ENCODE data around the gene HK1. TPM values are rescaled to one million over a fixed set of nuclear protein-coding genes. Genes with fewer than 3 reads are reported as not detected.

The HK1 gene
- polyA plus RNA-seq, 3 donors from 2014 or later, result 48.8 to 96.3 (median 72.2) TPM

DNA sequence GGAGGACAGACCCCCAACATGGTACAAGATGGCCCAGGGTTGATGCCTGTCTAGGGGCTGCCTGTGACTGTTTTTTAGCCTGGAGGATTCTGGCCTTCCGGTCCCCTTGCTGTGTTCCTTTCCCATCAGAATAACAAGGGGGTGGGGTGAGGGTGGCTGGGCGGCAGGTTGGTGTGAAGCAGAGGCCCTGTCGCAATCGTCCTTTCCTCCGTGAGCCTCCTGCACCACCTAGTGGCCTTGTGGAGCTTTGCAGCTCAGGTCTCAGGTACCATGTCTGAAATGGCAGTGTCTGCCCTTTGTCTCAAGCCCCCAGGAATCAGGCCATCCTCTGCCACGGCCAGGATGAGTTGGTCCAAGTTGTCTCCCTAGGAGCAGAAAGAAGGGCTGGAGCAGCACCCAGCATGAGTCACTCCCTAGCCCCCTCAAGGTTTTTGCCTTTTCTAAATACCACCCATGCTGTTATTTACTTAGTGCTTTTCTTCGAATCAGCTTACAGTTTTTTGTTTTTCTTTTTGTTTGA is 114.2 kb downstream of the HK1 start:
- Mint-ChIP-seq H3K4me1 (peaks cover 9 to 11% of the 10 kb centered on the region in 2 donors), H3K9me3 (no peaks in the 10 kb centered on the region), H3K4me3 (no peak overlapping the region), H3K36me3 (peaks cover 15 to 45% (median 20%) of the 10 kb centered on the region in 3 donors), H3K27me3 (ENCODE audit: low read depth in 3 of 3) (peaks cover 0 to 2% (median 2%) of the 10 kb centered on the region in 3 donors), H3K27ac (peak overlapping the region in 5 of 6 donors; percentile 17 to 88 (median 58))
- DNase-seq, result peak; percentile 72 to 81 (median 75)

DNA sequence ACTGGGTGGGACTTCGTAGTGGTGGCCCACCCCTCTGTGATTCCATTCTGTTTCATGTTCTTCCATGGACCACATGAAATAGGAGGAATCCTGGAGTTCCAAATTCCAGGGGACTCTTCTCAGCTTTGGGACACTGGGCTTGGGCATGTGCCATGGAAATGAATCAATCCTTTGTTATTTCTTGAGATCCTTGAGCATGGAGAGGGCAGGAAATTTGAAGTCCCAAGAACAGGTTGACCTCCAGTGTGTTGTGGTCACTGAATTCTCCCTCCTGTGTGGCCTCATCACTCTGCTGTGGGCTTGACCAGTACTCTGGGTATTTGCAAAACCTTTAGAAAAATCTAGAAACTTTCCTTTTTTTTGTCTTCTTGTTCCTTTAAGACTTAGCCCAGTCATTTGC is 115.7 kb downstream of the HK1 start:
- H3K4me1 Mint-ChIP-seq, result peaks cover 9 to 11% of the 10 kb centered on the region in 2 donors
- peaks cover 9 to 36% (median 15%) of the 10 kb centered on the region in 3 donors for H3K36me3 Mint-ChIP-seq
- no peak overlapping the region for H3K27ac Mint-ChIP-seq
- peaks cover 0 to 2% (median 2%) of the 10 kb centered on the region in 3 donors for H3K27me3 Mint-ChIP-seq (ENCODE audit: low read depth in 3 of 3)
- no peak for DNase-seq
- H3K4me3 Mint-ChIP-seq, result no peak overlapping the region
- peaks cover 0 to 2% (median 0%) of the 10 kb centered on the region in 6 donors for H3K9me3 Mint-ChIP-seq

DNA sequence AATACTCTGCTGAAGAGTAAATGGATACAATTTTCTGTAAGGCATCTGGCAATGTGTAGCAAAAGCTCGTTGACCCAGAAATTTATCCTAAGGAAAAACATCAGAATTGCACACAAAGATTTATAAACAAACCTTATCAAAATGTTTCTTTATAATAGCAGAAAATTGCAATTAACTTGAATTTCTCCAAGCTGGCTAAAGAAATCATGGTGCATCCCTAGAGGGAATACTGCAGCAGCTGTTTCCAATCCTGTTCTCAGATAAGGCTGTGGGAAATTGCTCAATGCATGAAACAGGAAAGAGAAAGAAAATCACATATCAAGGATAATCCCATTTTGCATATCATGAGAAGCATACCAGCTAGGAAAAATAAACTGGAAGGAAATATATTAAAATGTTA is 119.7 kb downstream of the HK1 start:
- Mint-ChIP-seq H3K4me1 (no peaks in the 10 kb centered on the region), H3K36me3 (peaks cover 12 to 39% (median 12%) of the 10 kb centered on the region in 3 donors), H3K27ac (no peak overlapping the region), H3K27me3 (ENCODE audit: low read depth in 3 of 3) (peaks cover 0 to 2% (median 2%) of the 10 kb centered on the region in 3 donors), H3K9me3 (peaks cover 0 to 2% (median 0%) of the 10 kb centered on the region in 6 donors), H3K4me3 (no peak overlapping the region)
- DNase-seq, result no peak

DNA sequence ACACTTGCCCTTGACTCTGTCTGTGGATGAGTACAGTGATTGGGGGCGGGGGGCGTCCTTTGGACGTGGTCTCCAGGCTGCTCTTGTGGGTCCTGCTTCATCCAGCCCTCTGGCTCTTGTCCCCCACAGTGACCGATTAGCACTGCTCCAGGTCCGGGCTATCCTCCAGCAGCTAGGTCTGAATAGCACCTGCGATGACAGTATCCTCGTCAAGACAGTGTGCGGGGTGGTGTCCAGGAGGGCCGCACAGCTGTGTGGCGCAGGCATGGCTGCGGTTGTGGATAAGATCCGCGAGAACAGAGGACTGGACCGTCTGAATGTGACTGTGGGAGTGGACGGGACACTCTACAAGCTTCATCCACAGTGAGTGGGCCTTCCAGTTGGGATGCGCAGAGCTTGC is 120.2 kb downstream of the HK1 start:
- H3K36me3 Mint-ChIP-seq, result peaks cover 12 to 39% (median 12%) of the 10 kb centered on the region in 3 donors
- no peak for DNase-seq
- peaks cover 0 to 2% (median 0%) of the 10 kb centered on the region in 6 donors for H3K9me3 Mint-ChIP-seq
- H3K27me3 Mint-ChIP-seq (ENCODE audit: low read depth in 3 of 3), result peaks cover 0 to 2% (median 2%) of the 10 kb centered on the region in 3 donors
- no peak overlapping the region for H3K4me3 Mint-ChIP-seq
- no peaks in the 10 kb centered on the region for H3K4me1 Mint-ChIP-seq
- no peak overlapping the region for H3K27ac Mint-ChIP-seq

DNA sequence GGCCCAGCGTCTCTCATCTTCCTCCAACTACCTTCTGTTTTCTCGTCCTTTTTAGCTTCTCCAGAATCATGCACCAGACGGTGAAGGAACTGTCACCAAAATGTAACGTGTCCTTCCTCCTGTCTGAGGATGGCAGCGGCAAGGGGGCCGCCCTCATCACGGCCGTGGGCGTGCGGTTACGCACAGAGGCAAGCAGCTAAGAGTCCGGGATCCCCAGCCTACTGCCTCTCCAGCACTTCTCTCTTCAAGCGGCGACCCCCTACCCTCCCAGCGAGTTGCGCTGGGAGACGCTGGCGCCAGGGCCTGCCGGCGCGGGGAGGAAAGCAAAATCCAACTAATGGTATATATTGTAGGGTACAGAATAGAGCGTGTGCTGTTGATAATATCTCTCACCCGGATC is 122.6 kb downstream of the HK1 start:
- Mint-ChIP-seq H3K4me1 (no peaks in the 10 kb centered on the region), H3K9me3 (peaks cover 0 to 2% (median 0%) of the 10 kb centered on the region in 6 donors), H3K36me3 (peaks cover 0 to 33% (median 6%) of the 10 kb centered on the region in 3 donors), H3K27ac (no peak overlapping the region), H3K27me3 (ENCODE audit: low read depth in 3 of 3) (peaks cover 0 to 4% (median 0%) of the 10 kb centered on the region in 3 donors), H3K4me3 (no peak overlapping the region)
- no peak for DNase-seq

DNA sequence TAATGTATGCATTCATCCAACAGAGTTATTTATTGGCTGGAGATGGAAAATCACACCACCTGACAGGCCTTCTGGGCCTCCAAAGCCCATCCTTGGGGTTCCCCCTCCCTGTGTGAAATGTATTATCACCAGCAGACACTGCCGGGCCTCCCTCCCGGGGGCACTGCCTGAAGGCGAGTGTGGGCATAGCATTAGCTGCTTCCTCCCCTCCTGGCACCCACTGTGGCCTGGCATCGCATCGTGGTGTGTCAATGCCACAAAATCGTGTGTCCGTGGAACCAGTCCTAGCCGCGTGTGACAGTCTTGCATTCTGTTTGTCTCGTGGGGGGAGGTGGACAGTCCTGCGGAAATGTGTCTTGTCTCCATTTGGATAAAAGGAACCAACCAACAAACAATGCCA is 123.1 kb downstream of the HK1 start:
- Mint-ChIP-seq H3K27me3 (ENCODE audit: low read depth in 3 of 3) (peaks cover 0 to 4% (median 0%) of the 10 kb centered on the region in 3 donors), H3K4me3 (no peak overlapping the region), H3K4me1 (no peaks in the 10 kb centered on the region), H3K27ac (no peak overlapping the region), H3K36me3 (peaks cover 0 to 33% (median 6%) of the 10 kb centered on the region in 3 donors), H3K9me3 (peaks cover 0 to 2% (median 0%) of the 10 kb centered on the region in 6 donors)
- DNase-seq, result no peak

DNA sequence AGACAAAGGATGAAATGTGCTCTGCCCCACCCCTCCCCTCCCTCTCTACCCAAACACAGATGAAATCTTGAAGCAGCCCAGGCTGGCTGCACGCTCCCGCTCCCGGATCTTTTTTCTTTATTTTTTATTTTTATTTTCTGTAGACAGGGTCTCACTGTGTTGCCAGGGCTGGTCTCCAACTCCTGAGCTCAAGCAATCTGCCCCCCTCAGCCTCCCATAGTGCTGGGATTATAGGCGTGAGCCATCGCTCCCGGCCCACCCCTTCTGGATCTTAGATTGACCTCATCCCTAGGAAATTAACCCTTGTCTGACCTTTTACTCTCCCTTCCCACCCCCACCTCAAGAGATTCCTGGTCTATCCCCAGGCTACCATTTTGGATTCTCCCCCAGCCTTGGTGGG is 124.1 kb downstream of the HK1 start:
- peaks cover 0 to 28% (median 6%) of the 10 kb centered on the region in 3 donors for H3K36me3 Mint-ChIP-seq
- no peak overlapping the region for H3K4me3 Mint-ChIP-seq
- no peak for DNase-seq
- H3K4me1 Mint-ChIP-seq, result peaks cover 0 to 1% of the 10 kb centered on the region in 2 donors
- peaks cover 0 to 2% (median 0%) of the 10 kb centered on the region in 6 donors for H3K9me3 Mint-ChIP-seq
- no peak overlapping the region for H3K27ac Mint-ChIP-seq
- peaks cover 0 to 4% (median 3%) of the 10 kb centered on the region in 3 donors for H3K27me3 Mint-ChIP-seq (ENCODE audit: low read depth in 3 of 3)

DNA sequence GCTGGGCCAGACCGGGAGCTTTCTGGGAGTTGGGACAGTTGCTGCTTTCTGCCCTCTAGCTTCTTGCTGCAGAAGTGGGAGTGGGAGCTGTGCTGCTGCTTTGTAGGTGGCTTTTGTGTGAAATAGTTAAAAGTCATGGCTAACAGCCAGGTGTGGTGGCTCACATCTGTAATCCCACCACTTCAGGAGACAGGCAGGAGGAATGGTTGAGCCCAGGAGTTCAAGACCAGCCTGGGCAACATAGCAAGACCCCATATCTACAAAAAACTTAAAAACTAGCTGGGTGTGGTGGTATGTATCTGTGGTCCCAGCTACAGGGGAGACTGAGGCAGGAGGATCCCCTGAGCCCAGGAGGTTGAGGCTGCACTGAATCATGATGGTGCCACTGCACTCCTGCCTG is 124.8 kb downstream of the HK1 start:
- Mint-ChIP-seq H3K4me3 (no peak overlapping the region), H3K9me3 (peaks cover 0 to 2% (median 0%) of the 10 kb centered on the region in 6 donors), H3K36me3 (peaks cover 0 to 28% (median 6%) of the 10 kb centered on the region in 3 donors), H3K27ac (no peak overlapping the region), H3K27me3 (ENCODE audit: low read depth in 3 of 3) (peaks cover 0 to 7% (median 4%) of the 10 kb centered on the region in 3 donors), H3K4me1 (peaks cover 3 to 6% of the 10 kb centered on the region in 2 donors)
- DNase-seq, result no peak

DNA sequence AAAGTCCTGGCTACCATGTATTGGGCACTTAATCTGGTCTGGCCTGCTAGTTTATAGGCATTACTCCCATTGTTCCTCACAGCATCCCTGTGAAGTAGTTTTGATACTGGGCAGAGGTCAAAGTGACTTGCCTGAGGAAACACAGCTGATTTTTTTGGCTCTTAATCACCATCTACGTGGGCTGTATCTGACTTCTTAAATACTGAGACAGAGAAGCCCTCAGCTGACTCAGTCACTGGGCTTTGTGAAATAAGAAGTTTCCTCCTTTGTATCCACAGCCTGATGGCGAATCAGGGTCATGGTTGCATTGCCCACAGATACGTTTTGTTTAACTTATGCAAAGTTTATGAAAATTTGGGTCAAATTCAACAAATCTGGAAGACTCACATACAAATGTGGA is 125.2 kb downstream of the HK1 start:
- Mint-ChIP-seq H3K27me3 (ENCODE audit: low read depth in 3 of 3) (peaks cover 0 to 9% (median 8%) of the 10 kb centered on the region in 3 donors), H3K36me3 (peaks cover 0 to 28% (median 6%) of the 10 kb centered on the region in 3 donors), H3K4me3 (no peak overlapping the region), H3K9me3 (peaks cover 0 to 2% (median 0%) of the 10 kb centered on the region in 6 donors), H3K4me1 (peaks cover 7 to 10% of the 10 kb centered on the region in 2 donors), H3K27ac (no peak overlapping the region)
- no peak for DNase-seq

DNA sequence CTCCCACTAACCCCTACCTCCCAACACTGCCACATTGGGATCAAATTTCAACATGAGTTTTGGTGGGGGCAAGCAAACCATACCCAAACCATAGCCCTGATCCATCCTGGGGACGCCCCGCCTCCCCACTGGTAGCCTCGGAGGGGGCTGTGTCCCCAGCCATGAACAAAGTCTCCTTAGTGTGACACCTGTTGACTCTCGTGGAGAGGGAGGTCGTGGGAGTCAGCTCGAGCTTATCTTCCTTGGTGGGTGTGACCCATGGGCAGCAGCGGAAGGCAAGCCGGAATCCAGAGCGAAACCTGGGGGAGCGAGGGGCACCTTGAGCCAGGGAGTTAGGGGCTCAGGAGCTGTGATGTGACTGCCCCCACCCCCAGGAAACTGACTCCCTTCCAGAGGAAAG is 126.5 kb downstream of the HK1 start:
- Mint-ChIP-seq H3K27me3 (ENCODE audit: low read depth in 3 of 3) (peaks cover 0 to 9% (median 8%) of the 10 kb centered on the region in 3 donors), H3K4me3 (no peak overlapping the region), H3K27ac (no peak overlapping the region), H3K4me1 (peaks cover 17 to 19% of the 10 kb centered on the region in 2 donors), H3K36me3 (peaks cover 0 to 20% (median 6%) of the 10 kb centered on the region in 3 donors), H3K9me3 (no peaks in the 10 kb centered on the region)
- no peak for DNase-seq

DNA sequence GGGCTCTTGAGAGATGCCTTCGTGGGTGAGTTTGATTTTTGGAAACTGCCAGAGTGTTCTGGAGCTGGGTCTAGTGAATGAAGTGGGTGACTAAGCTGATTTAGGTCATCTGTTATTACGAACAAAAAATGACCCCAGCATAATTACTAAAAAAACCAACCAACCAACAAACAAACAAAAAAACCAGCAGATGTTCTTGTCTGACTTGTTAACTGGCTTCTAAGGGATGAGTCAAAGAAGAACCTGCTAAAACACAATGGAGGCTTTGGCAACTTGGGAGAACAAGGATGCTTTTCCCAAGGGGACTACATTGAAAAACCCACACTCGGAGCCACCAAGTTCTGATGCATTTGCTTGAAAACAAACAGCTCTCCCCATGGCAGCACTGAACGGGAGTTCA is 126.9 kb downstream of the HK1 start:
- Mint-ChIP-seq H3K4me3 (no peak overlapping the region), H3K36me3 (peaks cover 0 to 20% (median 6%) of the 10 kb centered on the region in 3 donors), H3K27ac (no peak overlapping the region), H3K9me3 (no peaks in the 10 kb centered on the region), H3K4me1 (peaks cover 17 to 19% of the 10 kb centered on the region in 2 donors), H3K27me3 (ENCODE audit: low read depth in 3 of 3) (peaks cover 0 to 9% (median 8%) of the 10 kb centered on the region in 3 donors)
- no peak for DNase-seq

DNA sequence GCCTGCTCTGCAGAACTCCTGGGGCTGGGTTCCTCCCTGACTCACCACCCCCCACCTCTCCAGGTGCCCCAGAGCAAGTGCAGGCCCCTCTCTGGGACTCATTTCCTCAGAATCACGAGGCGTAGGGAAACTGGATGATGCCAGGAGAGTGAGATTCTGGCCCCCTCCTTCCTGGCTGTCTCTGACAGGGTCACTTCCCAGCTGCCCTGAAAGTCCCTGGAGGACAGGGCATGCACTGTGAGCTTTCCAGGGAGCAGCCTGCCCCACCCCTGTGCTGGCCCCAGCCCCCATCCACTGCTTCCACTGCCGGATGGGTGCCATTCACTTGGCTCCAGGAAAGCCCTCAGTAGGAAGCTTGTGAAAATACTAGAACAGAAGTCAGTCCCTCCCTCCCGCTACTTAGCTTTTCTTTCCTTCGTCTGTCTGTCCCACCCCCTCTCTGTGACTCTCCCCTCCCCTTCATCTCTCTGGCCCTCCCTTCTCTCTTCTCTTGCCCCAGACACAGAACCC is 128.1 kb downstream of the HK1 start:
- peaks cover 0 to 11% (median 5%) of the 10 kb centered on the region in 3 donors for H3K36me3 Mint-ChIP-seq
- H3K27ac Mint-ChIP-seq, result peak overlapping the region in 3 of 6 donors; percentile 8 to 77 (median 16)
- no peak overlapping the region for H3K4me3 Mint-ChIP-seq
- H3K9me3 Mint-ChIP-seq, result no peaks in the 10 kb centered on the region
- DNase-seq, result no peak
- H3K4me1 Mint-ChIP-seq, result peaks cover 17 to 19% of the 10 kb centered on the region in 2 donors
- peaks cover 0 to 9% (median 8%) of the 10 kb centered on the region in 3 donors for H3K27me3 Mint-ChIP-seq (ENCODE audit: low read depth in 3 of 3)

DNA sequence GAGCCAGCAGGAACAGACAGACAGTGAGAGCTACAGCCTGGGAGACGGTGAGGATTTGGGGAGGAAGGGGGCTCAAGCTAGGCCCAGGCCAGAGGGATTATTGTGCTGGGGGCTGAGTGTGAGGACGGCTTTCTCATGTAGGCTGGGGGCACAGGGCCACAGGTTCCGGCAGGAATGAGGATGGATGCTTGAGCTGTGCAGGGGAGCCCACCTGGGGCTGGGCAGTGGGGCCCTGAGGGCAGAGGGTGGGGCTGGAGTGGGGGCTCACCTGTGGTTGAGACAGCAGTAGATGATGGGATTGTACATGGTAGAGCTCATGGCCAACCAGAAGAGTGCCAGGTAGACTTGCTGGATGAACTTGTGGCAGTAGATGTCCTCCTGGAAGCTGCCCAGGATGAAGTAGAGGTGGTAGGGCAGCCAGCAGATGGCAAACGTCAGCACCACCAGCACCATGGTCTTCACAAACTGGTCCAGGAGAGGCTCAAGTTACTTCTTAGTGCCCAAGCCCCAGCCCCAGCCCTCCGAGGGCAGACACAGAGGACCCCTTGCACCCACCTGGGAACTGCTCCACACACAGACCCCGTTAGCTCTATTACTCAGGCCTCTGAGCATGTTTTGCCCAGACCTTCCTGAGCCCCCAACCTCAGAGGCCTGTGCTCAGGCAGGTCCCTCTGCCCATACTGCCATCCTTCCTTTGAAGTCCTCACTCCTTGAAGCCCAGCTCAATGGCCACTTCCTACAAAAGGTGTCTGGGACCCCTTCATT is 128.7 kb downstream of the HK1 start:
- Mint-ChIP-seq H3K9me3 (no peaks in the 10 kb centered on the region), H3K27ac (peak overlapping the region in 2 of 6 donors; percentile 16 to 77), H3K27me3 (ENCODE audit: low read depth in 3 of 3) (peaks cover 0 to 9% (median 8%) of the 10 kb centered on the region in 3 donors), H3K4me1 (peaks cover 17 to 19% of the 10 kb centered on the region in 2 donors), H3K4me3 (no peak overlapping the region), H3K36me3 (peaks cover 0 to 6% (median 0%) of the 10 kb centered on the region in 3 donors)
- no peak for DNase-seq
